Measurements from ENCODE around the gene DISC1. TPM values are rescaled to one million over a fixed set of nuclear protein-coding genes. Genes with fewer than 3 reads are reported as not detected.

The DISC1 gene
- total and polyA plus RNA-seq, 2 experiments from 2014 or later, result 0.43 to 1.2 TPM

GRCh38 chr1:231810415-231810814 is 183.8 kb downstream of the DISC1 start:
- H3K79me2 ChIP-seq (ENCODE audit: insufficient read depth), result no peaks in the 10 kb centered on the region
- in situ Hi-C loops (cut with MboI), result no loop called here
- 0 out of 2 replicates have a peak, but pooled peaks cover 3% of the 10 kb centered on the region for H3F3A ChIP-seq (ENCODE audit: insufficient read depth)
- WGBS, 2 experiments (ENCODE audit: low coverage in 1 of 2, low lambda C conversion rate in 2 of 2, missing lambda C conversion rate in 2 of 2), result 91 to 93% methylated on average over 6 of the region's 6 CpGs
- H3K9me3 ChIP-seq (ENCODE audit: low read depth), result no peaks in the 10 kb centered on the region
- H3K9ac ChIP-seq, result no peak overlapping the region
- H3K27me3 ChIP-seq (replicated peaks; ENCODE audit: insufficient read depth), result no peaks in the 10 kb centered on the region
- H3K27ac ChIP-seq, result no peak overlapping the region
- TF ChIP-seq EZH2phosphoT487 (IDR thresholded peaks at IDR 0.05; ENCODE audit: insufficient read depth, low read depth) (no peak), EZH2 (IDR thresholded peaks at IDR 0.05; ENCODE audit: insufficient read depth, poor library complexity, severe bottlenecking) (no peak)
- no peak overlapping the region for H3K4me2 ChIP-seq (ENCODE audit: unreplicated experiment)
- peaks cover 23% of the 10 kb centered on the region for H3K4me1 ChIP-seq (ENCODE audit: insufficient read depth)
- no peaks in the 10 kb centered on the region for H3K9me2 ChIP-seq (ENCODE audit: insufficient read depth)
- no peak for DNase-seq
- H4K20me1 ChIP-seq (ENCODE audit: insufficient read depth), result no peaks in the 10 kb centered on the region
- H3K36me3 ChIP-seq (ENCODE audit: low read depth), result no peaks in the 10 kb centered on the region
- H2AFZ ChIP-seq, result no peak overlapping the region
- no peak overlapping the region for H3K4me3 ChIP-seq

DNA sequence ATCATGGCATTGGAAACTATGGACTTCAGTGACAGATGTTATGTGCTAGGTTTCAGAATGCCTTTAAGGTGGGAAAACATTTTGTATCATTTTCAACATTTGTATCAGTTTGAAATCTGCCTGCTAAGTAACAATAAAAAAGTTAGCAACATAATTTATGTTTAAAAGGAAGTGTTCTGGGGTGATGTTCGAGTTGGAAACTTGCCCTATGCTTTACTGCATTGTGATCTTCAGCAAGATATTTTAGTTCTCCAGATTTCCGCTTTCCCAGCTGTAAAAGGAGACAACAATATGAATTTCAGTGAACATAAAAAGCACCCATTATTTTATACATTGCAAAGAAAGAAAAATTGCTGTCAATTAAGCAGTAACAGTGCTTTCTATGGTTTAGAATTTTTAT is 187.4 kb downstream of the DISC1 start:
- no peak for DNase-seq
- H3K79me2 ChIP-seq (ENCODE audit: insufficient read depth), result no peaks in the 10 kb centered on the region
- H3F3A ChIP-seq (ENCODE audit: insufficient read depth), result peaks cover 14% of the 10 kb centered on the region; the same call in 1 of the 2 replicates
- no peaks in the 10 kb centered on the region for H3K9me2 ChIP-seq (ENCODE audit: insufficient read depth)
- peaks cover 22% of the 10 kb centered on the region for H3K4me1 ChIP-seq (ENCODE audit: insufficient read depth)
- no peak overlapping the region for H2AFZ ChIP-seq
- WGBS, 2 experiments (ENCODE audit: low coverage in 1 of 2, low lambda C conversion rate in 2 of 2, missing lambda C conversion rate in 2 of 2), result 56 to 65% methylated on average over 2 of the region's 2 CpGs
- no peaks in the 10 kb centered on the region for H4K20me1 ChIP-seq (ENCODE audit: insufficient read depth)
- no peaks in the 10 kb centered on the region for H3K36me3 ChIP-seq (ENCODE audit: low read depth)
- no peak for TF ChIP-seq EZH2 (IDR thresholded peaks at IDR 0.05; ENCODE audit: insufficient read depth, poor library complexity, severe bottlenecking)
- TF ChIP-seq EZH2phosphoT487 (IDR thresholded peaks at IDR 0.05; ENCODE audit: insufficient read depth, low read depth), result no peak
- no peaks in the 10 kb centered on the region for H3K27me3 ChIP-seq (replicated peaks; ENCODE audit: insufficient read depth)
- no peak overlapping the region for H3K27ac ChIP-seq
- in situ Hi-C loops (cut with MboI), result no loop called here
- no peak overlapping the region for H3K9ac ChIP-seq
- H3K4me2 ChIP-seq (ENCODE audit: unreplicated experiment), result no peak overlapping the region
- H3K9me3 ChIP-seq (ENCODE audit: low read depth), result no peaks in the 10 kb centered on the region
- H3K4me3 ChIP-seq, result no peak overlapping the region

GRCh38 chr1:231814521-231814920 is 187.9 kb downstream of the DISC1 start:
- H3K27ac ChIP-seq, result no peak overlapping the region
- no peaks in the 10 kb centered on the region for H3K9me2 ChIP-seq (ENCODE audit: insufficient read depth)
- no peak overlapping the region for H2AFZ ChIP-seq
- no peaks in the 10 kb centered on the region for H3K79me2 ChIP-seq (ENCODE audit: insufficient read depth)
- H3K27me3 ChIP-seq (replicated peaks; ENCODE audit: insufficient read depth), result no peaks in the 10 kb centered on the region
- no peak for DNase-seq
- H3K4me3 ChIP-seq, result no peak overlapping the region
- in situ Hi-C loops (cut with MboI), result no loop called here
- no peak overlapping the region for H3K4me2 ChIP-seq (ENCODE audit: unreplicated experiment)
- H3K9ac ChIP-seq, result no peak overlapping the region
- H3K4me1 ChIP-seq (ENCODE audit: insufficient read depth), result peaks cover 18% of the 10 kb centered on the region
- no peaks in the 10 kb centered on the region for H3K36me3 ChIP-seq (ENCODE audit: low read depth)
- TF ChIP-seq EZH2phosphoT487 (IDR thresholded peaks at IDR 0.05; ENCODE audit: insufficient read depth, low read depth), result no peak
- no peak for TF ChIP-seq EZH2 (IDR thresholded peaks at IDR 0.05; ENCODE audit: insufficient read depth, poor library complexity, severe bottlenecking)
- peaks cover 14% of the 10 kb centered on the region; the same call in 1 of the 2 replicates for H3F3A ChIP-seq (ENCODE audit: insufficient read depth)
- H3K9me3 ChIP-seq (ENCODE audit: low read depth), result no peaks in the 10 kb centered on the region
- WGBS, 2 experiments (ENCODE audit: low coverage in 1 of 2, low lambda C conversion rate in 2 of 2, missing lambda C conversion rate in 2 of 2), result 86 to 88% methylated on average over 4 of the region's 4 CpGs
- no peaks in the 10 kb centered on the region for H4K20me1 ChIP-seq (ENCODE audit: insufficient read depth)

DNA sequence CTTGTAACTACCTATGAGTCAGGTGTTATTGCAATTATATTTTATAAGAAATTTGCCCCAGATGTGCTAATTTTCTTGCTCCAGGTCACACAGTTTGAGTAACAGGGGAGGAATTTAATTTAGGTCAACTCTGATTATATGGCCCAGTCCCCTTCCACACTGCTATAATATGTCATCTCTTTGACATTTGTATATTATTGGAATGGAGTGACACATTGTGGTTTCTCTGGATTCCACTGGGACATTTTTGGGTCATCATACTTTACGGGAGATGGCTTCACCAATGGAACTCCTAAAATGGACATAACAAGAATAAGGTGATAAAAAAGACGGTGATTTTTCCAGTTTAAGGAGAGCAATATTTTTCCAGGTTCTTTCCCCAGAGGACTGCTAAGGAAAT is 191.2 kb downstream of the DISC1 start:
- no peaks in the 10 kb centered on the region for H3K27me3 ChIP-seq (replicated peaks; ENCODE audit: insufficient read depth)
- H3K9ac ChIP-seq, result no peak overlapping the region
- DNase-seq, result peak; percentile 27
- H2AFZ ChIP-seq, result peak overlapping the region; percentile 63
- H3K36me3 ChIP-seq (ENCODE audit: low read depth), result no peaks in the 10 kb centered on the region
- peak overlapping the region; percentile 34 for H3K4me2 ChIP-seq (ENCODE audit: unreplicated experiment)
- in situ Hi-C loops (cut with MboI), result no loop called here
- H4K20me1 ChIP-seq (ENCODE audit: insufficient read depth), result no peaks in the 10 kb centered on the region
- 0 out of 2 replicates have a peak overlapping the region, but pooled peaks have one; percentile 13 for H3K27ac ChIP-seq
- no peaks in the 10 kb centered on the region for H3K79me2 ChIP-seq (ENCODE audit: insufficient read depth)
- H3K4me3 ChIP-seq, result no peak overlapping the region
- WGBS, 2 experiments (ENCODE audit: low coverage in 1 of 2, low lambda C conversion rate in 2 of 2, missing lambda C conversion rate in 2 of 2), result 43 to 48% methylated on average over 2 of the region's 2 CpGs
- H3F3A ChIP-seq (ENCODE audit: insufficient read depth), result peaks cover 14% of the 10 kb centered on the region; the same call in 1 of the 2 replicates
- TF ChIP-seq EZH2 (IDR thresholded peaks at IDR 0.05; ENCODE audit: insufficient read depth, poor library complexity, severe bottlenecking), result no peak
- TF ChIP-seq EZH2phosphoT487 (IDR thresholded peaks at IDR 0.05; ENCODE audit: insufficient read depth, low read depth), result no peak
- H3K9me3 ChIP-seq (ENCODE audit: low read depth), result no peaks in the 10 kb centered on the region
- H3K4me1 ChIP-seq (ENCODE audit: insufficient read depth), result peaks cover 16% of the 10 kb centered on the region
- H3K9me2 ChIP-seq (ENCODE audit: insufficient read depth), result no peaks in the 10 kb centered on the region

Measured in GM23248 (cell line).